Astrocyte (in vitro differentiated cells and primary cell): Measurements from ENCODE around the gene HTRA1. TPM values are rescaled to one million over a fixed set of nuclear protein-coding genes. Genes with fewer than 3 reads are reported as not detected.

Source experiments
- DNase-seq: peaks from one replicate; pipeline ENCODE4 v3.0.0-alpha.2; 2010; ENCODE audit warnings: low read depth
- FAIRE-seq: peaks from 2 replicates; lab custom pipeline; 2011; peaks lifted over from hg19 to GRCh38; lab: Jason Lieb, UNC
- H2AFZ ChIP-seq: 2 replicates; pipeline ENCODE4 v1.6.0; 2012; ENCODE audit warnings: low read depth, low read length, inconsistent platforms
- H3K27ac ChIP-seq: 2 replicates; pipeline ENCODE4 v1.5.1; 2011; ENCODE audit warnings: low read depth, low read length, inconsistent platforms
- H3K27me3 ChIP-seq: 2 replicates; pipeline ENCODE4 v1.6.0; 2011; ENCODE audit warnings: low read length, inconsistent platforms; ENCODE audit not compliant: insufficient read depth
- H3K36me3 ChIP-seq: 2 replicates; pipeline ENCODE4 v1.5.1; 2011; ENCODE audit warnings: low read length, inconsistent platforms; ENCODE audit not compliant: insufficient read depth
- H3K4me1 ChIP-seq: 2 replicates; pipeline ENCODE4 v1.5.1; 2011; ENCODE audit warnings: low read length, inconsistent platforms; ENCODE audit not compliant: insufficient read depth
- H3K4me2 ChIP-seq: 2 replicates; pipeline ENCODE4 v1.6.0; 2012; ENCODE audit warnings: low read length, inconsistent platforms
- H3K4me3 ChIP-seq: 2 replicates; pipeline ENCODE4 v1.5.1; 2011; ENCODE audit warnings: low read depth, mild to moderate bottlenecking, low read length, inconsistent platforms; ENCODE audit not compliant: insufficient read depth
- H3K79me2 ChIP-seq: 2 replicates; pipeline ENCODE4 v1.6.0; 2012; ENCODE audit warnings: mild to moderate bottlenecking, low read length, inconsistent platforms; ENCODE audit not compliant: insufficient read depth
- H3K9ac ChIP-seq: 2 replicates; pipeline ENCODE4 v1.6.0; 2012; ENCODE audit warnings: mild to moderate bottlenecking, low read length, inconsistent platforms
- H3K9me3 ChIP-seq: 2 replicates; pipeline ENCODE4 v1.5.1; 2012; ENCODE audit warnings: low read depth, mild to moderate bottlenecking, low read length, inconsistent platforms; ENCODE audit not compliant: insufficient read depth
- H4K20me1 ChIP-seq: 2 replicates; pipeline ENCODE4 v1.6.0; 2012; ENCODE audit warnings: low read length, inconsistent platforms; ENCODE audit not compliant: insufficient read depth
- H3K27ac Mint-ChIP-seq: one replicate; pipeline ENCODE4 v1.8.0; 2021; ENCODE audit warnings: mild to moderate bottlenecking, mixed read lengths; ENCODE audit not compliant: unreplicated experiment
- H3K27me3 Mint-ChIP-seq: one replicate; pipeline ENCODE4 v1.8.0; 2021; ENCODE audit warnings: low read depth, mixed read lengths; ENCODE audit not compliant: unreplicated experiment
- H3K36me3 Mint-ChIP-seq: one replicate; pipeline ENCODE4 v1.8.0; 2021; ENCODE audit warnings: low read depth, mixed read lengths; ENCODE audit not compliant: unreplicated experiment
- H3K4me1 Mint-ChIP-seq: one replicate; pipeline ENCODE4 v1.8.0; 2021; ENCODE audit warnings: low read depth, mixed read lengths; ENCODE audit not compliant: unreplicated experiment
- H3K4me3 Mint-ChIP-seq: one replicate; pipeline ENCODE4 v1.8.0; 2021; ENCODE audit warnings: mild to moderate bottlenecking, moderate library complexity, mixed read lengths; ENCODE audit not compliant: unreplicated experiment
- H3K9me3 Mint-ChIP-seq: one replicate; pipeline ENCODE4 v1.8.0; 2021; ENCODE audit warnings: mild to moderate bottlenecking, mixed read lengths; ENCODE audit not compliant: unreplicated experiment
- EZH2 ChIP-seq: IDR thresholded peaks from 2 replicates; pipeline ENCODE4 v1.6.1; 2012; ENCODE audit warnings: mild to moderate bottlenecking, low read length, inconsistent platforms; ENCODE audit not compliant: insufficient read depth
- total RNA-seq: library from RNA; stranded (reverse); gene quantifications from 2 replicates; pipeline ENCODE4 v1.2.1, GENCODE V29; 2021
- TF ChIP-seq, protein P1 (sequence below): IDR thresholded peaks from 2 replicates; pipeline ENCODE4 v1.5.1; 2011; ENCODE audit warnings: low read depth, mild to moderate bottlenecking, inconsistent platforms, low read length, moderate library complexity; ENCODE audit not compliant: insufficient read depth

The HTRA1 gene
- total RNA-seq, 1 donor from 2014 or later: 34.9 TPM

DNA sequence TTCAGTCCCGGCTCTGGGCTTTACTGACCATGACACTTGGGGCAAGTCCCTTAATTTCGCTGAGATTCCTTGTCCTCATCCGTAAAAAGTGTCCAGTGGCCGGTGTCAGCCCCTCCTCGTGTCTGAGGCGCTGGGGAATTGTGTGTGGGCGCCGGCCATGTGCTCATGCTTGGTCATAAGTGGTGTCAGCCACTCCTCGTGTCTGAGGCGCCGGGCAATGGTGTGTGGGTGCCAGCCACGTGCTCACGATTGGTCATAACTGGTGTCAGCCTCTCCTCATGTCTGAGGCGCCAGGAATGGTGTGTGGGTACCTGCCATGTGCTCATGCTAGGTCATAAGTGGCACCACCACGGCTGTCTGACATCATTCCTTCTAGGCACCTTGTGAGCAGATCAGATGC is 58.5 kb downstream of the HTRA1 start:
- H3K27ac ChIP-seq: no peak overlapping the region
- H3K9ac ChIP-seq: no peak overlapping the region
- H3K4me1 ChIP-seq: peaks cover 21% of the 10 kb centered on the region
- H3K4me2 ChIP-seq: no peak overlapping the region
- H3K27ac Mint-ChIP-seq: no peak overlapping the region
- peaks cover 26% of the 10 kb centered on the region for H3K27me3 Mint-ChIP-seq
- H3K4me3 Mint-ChIP-seq: no peak overlapping the region
- H4K20me1 ChIP-seq: no peaks in the 10 kb centered on the region
- H3K79me2 ChIP-seq: no peaks in the 10 kb centered on the region
- no peaks in the 10 kb centered on the region for H3K9me3 ChIP-seq
- H3K4me1 Mint-ChIP-seq: peaks cover 17% of the 10 kb centered on the region
- H3K36me3 ChIP-seq: no peaks in the 10 kb centered on the region
- no peak for DNase-seq
- no peak overlapping the region for H2AFZ ChIP-seq
- no peaks in the 10 kb centered on the region for H3K27me3 ChIP-seq
- H3K36me3 Mint-ChIP-seq: peaks cover 9% of the 10 kb centered on the region
- no peak for FAIRE-seq
- TF ChIP-seq, protein P1, sequence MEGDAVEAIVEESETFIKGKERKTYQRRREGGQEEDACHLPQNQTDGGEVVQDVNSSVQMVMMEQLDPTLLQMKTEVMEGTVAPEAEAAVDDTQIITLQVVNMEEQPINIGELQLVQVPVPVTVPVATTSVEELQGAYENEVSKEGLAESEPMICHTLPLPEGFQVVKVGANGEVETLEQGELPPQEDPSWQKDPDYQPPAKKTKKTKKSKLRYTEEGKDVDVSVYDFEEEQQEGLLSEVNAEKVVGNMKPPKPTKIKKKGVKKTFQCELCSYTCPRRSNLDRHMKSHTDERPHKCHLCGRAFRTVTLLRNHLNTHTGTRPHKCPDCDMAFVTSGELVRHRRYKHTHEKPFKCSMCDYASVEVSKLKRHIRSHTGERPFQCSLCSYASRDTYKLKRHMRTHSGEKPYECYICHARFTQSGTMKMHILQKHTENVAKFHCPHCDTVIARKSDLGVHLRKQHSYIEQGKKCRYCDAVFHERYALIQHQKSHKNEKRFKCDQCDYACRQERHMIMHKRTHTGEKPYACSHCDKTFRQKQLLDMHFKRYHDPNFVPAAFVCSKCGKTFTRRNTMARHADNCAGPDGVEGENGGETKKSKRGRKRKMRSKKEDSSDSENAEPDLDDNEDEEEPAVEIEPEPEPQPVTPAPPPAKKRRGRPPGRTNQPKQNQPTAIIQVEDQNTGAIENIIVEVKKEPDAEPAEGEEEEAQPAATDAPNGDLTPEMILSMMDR: no peak
- no peak for TF ChIP-seq EZH2
- H3K9me3 Mint-ChIP-seq: no peaks in the 10 kb centered on the region
- H3K4me3 ChIP-seq: no peak overlapping the region

DNA sequence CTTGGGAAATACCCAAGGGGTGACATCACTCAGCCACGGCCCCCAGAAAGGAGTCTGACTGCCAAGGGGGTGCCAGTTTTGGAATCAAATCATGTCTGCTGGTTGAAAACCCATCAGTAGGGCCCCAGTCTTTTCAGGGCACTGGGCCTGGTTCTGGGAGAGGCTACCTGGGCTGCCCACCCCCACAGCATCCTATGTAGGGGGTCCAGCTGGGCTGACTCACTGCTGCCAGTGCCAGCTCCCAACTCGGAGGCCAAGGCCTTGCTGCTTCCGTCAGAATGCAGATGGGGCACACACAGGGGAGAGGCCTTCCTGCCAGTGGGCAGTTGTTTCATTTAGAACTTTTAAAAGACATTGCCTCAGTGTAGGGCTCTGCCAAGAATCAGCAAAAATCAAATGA is 59.7 kb downstream of the HTRA1 start:
- no peak for DNase-seq
- Histone ChIP-seq H3K9me3 (no peaks in the 10 kb centered on the region), H3K4me1 (peaks cover 10% of the 10 kb centered on the region), H3K27ac (no peak overlapping the region), H3K36me3 (no peaks in the 10 kb centered on the region), H3K4me2 (no peak overlapping the region), H4K20me1 (no peaks in the 10 kb centered on the region), H3K27me3 (no peaks in the 10 kb centered on the region), H3K79me2 (no peaks in the 10 kb centered on the region), H3K4me3 (no peak overlapping the region), H2AFZ (no peak overlapping the region), H3K9ac (no peak overlapping the region)
- peaks cover 32% of the 10 kb centered on the region for H3K27me3 Mint-ChIP-seq
- FAIRE-seq: no peak
- H3K36me3 Mint-ChIP-seq: peaks cover 9% of the 10 kb centered on the region
- H3K27ac Mint-ChIP-seq: no peak overlapping the region
- H3K9me3 Mint-ChIP-seq: no peaks in the 10 kb centered on the region
- no peak for TF ChIP-seq EZH2
- TF ChIP-seq, protein P1: no peak
- peaks cover 8% of the 10 kb centered on the region for H3K4me1 Mint-ChIP-seq
- no peak overlapping the region for H3K4me3 Mint-ChIP-seq

DNA sequence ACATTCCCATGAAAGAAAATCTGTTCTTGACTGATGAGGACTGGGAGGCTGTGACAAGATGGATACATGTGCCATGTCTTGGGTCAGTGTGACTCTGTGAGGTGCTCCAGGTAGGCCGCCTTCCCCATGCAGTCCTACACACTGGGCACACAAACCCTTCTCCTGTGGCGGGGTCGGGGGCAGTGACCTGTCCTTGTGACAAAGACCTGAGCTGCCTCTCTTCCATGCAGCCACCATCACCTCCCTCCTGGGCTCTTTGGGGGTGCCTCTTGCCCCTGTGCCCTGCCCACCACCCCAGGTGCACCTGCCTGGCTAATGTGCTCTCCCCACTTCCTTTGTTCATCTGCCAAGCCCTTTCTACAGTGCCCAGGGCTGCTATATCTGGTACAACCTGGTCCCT is 63.5 kb downstream of the HTRA1 start:
- no peak overlapping the region for H3K9ac ChIP-seq
- peaks cover 7% of the 10 kb centered on the region for H3K27me3 ChIP-seq
- no peaks in the 10 kb centered on the region for H4K20me1 ChIP-seq
- Mint-ChIP-seq H3K27ac (no peak overlapping the region), H3K9me3 (no peaks in the 10 kb centered on the region), H3K4me1 (peaks cover 7% of the 10 kb centered on the region), H3K4me3 (no peak overlapping the region), H3K36me3 (no peaks in the 10 kb centered on the region), H3K27me3 (peaks cover 37% of the 10 kb centered on the region)
- TF ChIP-seq EZH2: no peak
- H2AFZ ChIP-seq: no peak overlapping the region
- FAIRE-seq: no peak
- no peaks in the 10 kb centered on the region for H3K79me2 ChIP-seq
- DNase-seq: no peak
- H3K4me2 ChIP-seq: no peak overlapping the region
- no peaks in the 10 kb centered on the region for H3K9me3 ChIP-seq
- H3K4me3 ChIP-seq: no peak overlapping the region
- no peaks in the 10 kb centered on the region for H3K36me3 ChIP-seq
- peaks cover 6% of the 10 kb centered on the region for H3K4me1 ChIP-seq
- no peak overlapping the region for H3K27ac ChIP-seq
